Posterior vena cava (tissue), 2 donors: ENCODE data around the gene ZBTB2. TPM values are rescaled to one million over a fixed set of nuclear protein-coding genes. Genes with fewer than 3 reads are reported as not detected.
"Not testable (repeated sequence)": the region's sequence is repeated elsewhere in the genome, so short reads cannot be mapped to it uniquely, and the experiment has no call there.

Experiments used
- DNase-seq: peaks from one replicate; pipeline ENCODE4 v3.0.0-alpha.2; 2020; ENCODE audit warnings: low spot score
- intact Hi-C, 2 donors: fragments of 100-400 bp; cut with DNase I; formaldehyde crosslinking; loops; one replicate each; pipeline versions ENCODE4 v1.14.1 to v1.14.2; 2022 to 2023
- total RNA-seq, 2 donors: library from RNA; stranded (reverse); fragmentation: NEBNext Ultra II Directional; extraction: Animal tissue kit (Norgen Biotek cat#: 25700); gene quantifications; one replicate each; pipeline ENCODE4 v1.2.1, GENCODE V29; 2021
- donor health status: DM: yes; HTN: yes; CAD: no.
- donor health status: DM: yes; HTN: yes; CAD: no.

Gene ZBTB2
- total RNA-seq, 2 donors from 2014 or later: 8.7 to 9.5 TPM

- intact Hi-C loops: no loop called here
- DNase-seq: no peak
Measured at GRCh38 chr6:151377095-151377494, 14.3 kb downstream of the ZBTB2 start.

GRCh38 chr6:151376440-151376839, 14.9 kb downstream of the ZBTB2 start:
- DNase-seq: no peak
- intact Hi-C loops: no loop called here

- DNase-seq: no peak
- intact Hi-C loops: no loop called here
Measured at GRCh38 chr6:151375833-151376232, 15.5 kb downstream of the ZBTB2 start.

- intact Hi-C loops: no loop called here
- DNase-seq: no peak
Measured at GRCh38 chr6:151374036-151374683, 17.2 kb downstream of the ZBTB2 start.

GRCh38 chr6:151372164-151372563, 19.2 kb downstream of the ZBTB2 start:
- no peak for DNase-seq
- intact Hi-C loops: no loop called here

- intact Hi-C loops: no loop called here
- no peak for DNase-seq
Measured at GRCh38 chr6:151370509-151371078, 20.8 kb downstream of the ZBTB2 start.

- intact Hi-C loops: no loop called here
Measured at GRCh38 chr6:151365233-151365632, 26.1 kb downstream of the ZBTB2 start.

GRCh38 chr6:151359486-151359885, 31.9 kb downstream of the ZBTB2 start:
- DNase-seq: no peak
- intact Hi-C loops: no loop called here

More at GRCh38 chr6:151365233-151365632, 26.1 kb downstream of the ZBTB2 start:
- no peak for DNase-seq

- DNase-seq: no peak
- intact Hi-C loops: no loop called here
Measured at GRCh38 chr6:151358475-151358874, 32.9 kb downstream of the ZBTB2 start.

GRCh38 chr6:151357758-151358436, 33.5 kb downstream of the ZBTB2 start:
- intact Hi-C loops: no loop called here
- no peak for DNase-seq

- intact Hi-C loops, DNase-seq: not testable (repeated sequence)
Measured at GRCh38 chr6:151356983-151357382, 34.4 kb downstream of the ZBTB2 start.

GRCh38 chr6:151353795-151354194, 37.6 kb downstream of the ZBTB2 start:
- intact Hi-C loops: no loop called here

GRCh38 chr6:151352410-151353396, 38.7 kb downstream of the ZBTB2 start:
- intact Hi-C loops: no loop called here
- no peak for DNase-seq

More at GRCh38 chr6:151353795-151354194, 37.6 kb downstream of the ZBTB2 start:
- DNase-seq: no peak

- intact Hi-C loops: no loop called here
- no peak for DNase-seq
Measured at GRCh38 chr6:151351731-151352130, 39.6 kb downstream of the ZBTB2 start.

GRCh38 chr6:151351146-151351700, 40.1 kb downstream of the ZBTB2 start:
- intact Hi-C loops: no loop called here
- DNase-seq: no peak

GRCh38 chr6:151350442-151351145, 40.8 kb downstream of the ZBTB2 start:
- intact Hi-C loops: no loop called here
- no peak for DNase-seq

GRCh38 chr6:151349651-151350270, 41.6 kb downstream of the ZBTB2 start:
- DNase-seq: no peak
- intact Hi-C loops: no loop called here

GRCh38 chr6:151342750-151343149, 48.6 kb downstream of the ZBTB2 start:
- DNase-seq, intact Hi-C loops: not testable (repeated sequence)
